Measurements from ENCODE around the gene VANGL2.

Gene VANGL2

DNA sequence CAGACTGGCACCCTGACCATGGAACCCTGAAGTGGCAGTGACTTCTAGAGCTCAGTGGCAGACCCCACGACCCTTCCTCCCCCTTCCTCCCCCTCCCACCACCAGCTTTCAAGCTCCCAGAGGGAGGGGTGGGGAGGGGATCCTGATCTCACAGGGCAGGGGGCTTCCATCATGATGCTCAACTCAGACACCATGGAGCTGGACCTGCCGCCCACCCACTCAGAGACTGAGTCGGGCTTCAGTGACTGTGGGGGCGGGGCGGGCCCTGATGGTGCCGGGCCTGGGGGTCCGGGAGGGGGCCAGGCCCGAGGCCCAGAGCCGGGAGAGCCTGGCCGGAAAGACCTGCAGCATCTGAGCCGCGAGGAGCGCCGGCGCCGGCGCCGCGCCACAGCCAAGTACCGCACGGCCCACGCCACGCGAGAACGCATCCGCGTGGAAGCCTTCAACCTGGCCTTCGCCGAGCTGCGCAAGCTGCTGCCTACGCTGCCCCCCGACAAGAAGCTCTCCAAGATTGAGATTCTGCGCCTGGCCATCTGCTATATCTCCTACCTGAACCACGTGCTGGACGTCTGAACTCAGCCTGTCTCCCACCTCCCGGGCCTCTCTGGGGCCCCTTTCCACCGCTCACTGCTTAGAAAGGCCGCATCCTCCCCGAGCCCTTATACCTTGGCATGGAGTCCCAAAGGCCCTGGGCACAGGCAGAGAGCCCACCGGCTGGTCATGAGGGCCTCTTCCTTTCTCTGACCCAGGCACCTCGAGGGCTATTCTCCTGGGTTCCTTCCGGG, 29.6 kb upstream of the VANGL2 start:
- Histone ChIP-seq H3K79me2 (ENCODE audit: insufficient read depth, low read length) (no peaks in the 10 kb centered on the region), H4K20me1 (ENCODE audit: insufficient read depth, low read length) (no peaks in the 10 kb centered on the region), H3K4me3 (ENCODE audit: low read depth, low read length, poor library complexity, severe bottlenecking) (no peak overlapping the region), H2AFZ (ENCODE audit: low read length) (no peak overlapping the region), H3F3A (ENCODE audit: insufficient read depth, low read length) (no peaks in the 10 kb centered on the region), H3K36me3 (ENCODE audit: insufficient read depth, low read length) (no peaks in the 10 kb centered on the region), H3K9me3 (ENCODE audit: low read length) (no peaks in the 10 kb centered on the region), H3K27ac (ENCODE audit: low read depth, low read length, poor library complexity, severe bottlenecking) (no peak overlapping the region), H3K4me1 (ENCODE audit: insufficient read depth, low read length, severe bottlenecking) (peaks cover 6% of the 10 kb centered on the region), H3K27me3 (ENCODE audit: insufficient read depth, low read length) (no peaks in the 10 kb centered on the region), H3K9me2 (ENCODE audit: low read depth, low read length) (no peaks in the 10 kb centered on the region), H3K9ac (ENCODE audit: low read length) (no peak overlapping the region), H3K4me2 (ENCODE audit: low read length) (no peak overlapping the region)
- TF ChIP-seq, protein P1, sequence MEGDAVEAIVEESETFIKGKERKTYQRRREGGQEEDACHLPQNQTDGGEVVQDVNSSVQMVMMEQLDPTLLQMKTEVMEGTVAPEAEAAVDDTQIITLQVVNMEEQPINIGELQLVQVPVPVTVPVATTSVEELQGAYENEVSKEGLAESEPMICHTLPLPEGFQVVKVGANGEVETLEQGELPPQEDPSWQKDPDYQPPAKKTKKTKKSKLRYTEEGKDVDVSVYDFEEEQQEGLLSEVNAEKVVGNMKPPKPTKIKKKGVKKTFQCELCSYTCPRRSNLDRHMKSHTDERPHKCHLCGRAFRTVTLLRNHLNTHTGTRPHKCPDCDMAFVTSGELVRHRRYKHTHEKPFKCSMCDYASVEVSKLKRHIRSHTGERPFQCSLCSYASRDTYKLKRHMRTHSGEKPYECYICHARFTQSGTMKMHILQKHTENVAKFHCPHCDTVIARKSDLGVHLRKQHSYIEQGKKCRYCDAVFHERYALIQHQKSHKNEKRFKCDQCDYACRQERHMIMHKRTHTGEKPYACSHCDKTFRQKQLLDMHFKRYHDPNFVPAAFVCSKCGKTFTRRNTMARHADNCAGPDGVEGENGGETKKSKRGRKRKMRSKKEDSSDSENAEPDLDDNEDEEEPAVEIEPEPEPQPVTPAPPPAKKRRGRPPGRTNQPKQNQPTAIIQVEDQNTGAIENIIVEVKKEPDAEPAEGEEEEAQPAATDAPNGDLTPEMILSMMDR (IDR thresholded peaks at IDR 0.05; ENCODE audit: low read length): no peak
- TF ChIP-seq EZH2 (IDR thresholded peaks at IDR 0.05; ENCODE audit: borderline replicate concordance, low read length): no peak

DNA sequence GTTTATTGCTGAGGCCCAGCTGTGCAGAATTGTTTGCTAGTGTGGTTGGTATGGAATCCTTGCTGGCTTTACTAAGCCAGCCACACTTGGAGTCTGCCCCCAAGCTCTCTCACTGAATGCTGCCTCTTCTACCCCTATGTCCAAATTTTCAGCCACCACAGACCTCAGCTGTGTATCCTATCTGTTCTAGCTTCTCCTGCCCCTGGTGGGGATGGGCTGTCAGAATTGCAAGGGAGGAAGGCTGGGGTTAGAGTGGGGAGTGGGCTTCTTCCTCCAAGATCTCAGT, 29.1 kb upstream of the VANGL2 start:
- Histone ChIP-seq H3K79me2 (ENCODE audit: insufficient read depth, low read length) (no peaks in the 10 kb centered on the region), H2AFZ (ENCODE audit: low read length) (no peak overlapping the region), H3K4me1 (ENCODE audit: insufficient read depth, low read length, severe bottlenecking) (peaks cover 12% of the 10 kb centered on the region), H3F3A (ENCODE audit: insufficient read depth, low read length) (no peaks in the 10 kb centered on the region), H3K36me3 (ENCODE audit: insufficient read depth, low read length) (no peaks in the 10 kb centered on the region), H4K20me1 (ENCODE audit: insufficient read depth, low read length) (no peaks in the 10 kb centered on the region), H3K9me3 (ENCODE audit: low read length) (no peaks in the 10 kb centered on the region), H3K9me2 (ENCODE audit: low read depth, low read length) (no peaks in the 10 kb centered on the region), H3K27ac (ENCODE audit: low read depth, low read length, poor library complexity, severe bottlenecking) (no peak overlapping the region), H3K4me3 (ENCODE audit: low read depth, low read length, poor library complexity, severe bottlenecking) (no peak overlapping the region), H3K4me2 (ENCODE audit: low read length) (no peak overlapping the region), H3K27me3 (ENCODE audit: insufficient read depth, low read length) (no peaks in the 10 kb centered on the region), H3K9ac (ENCODE audit: low read length) (no peak overlapping the region)
- TF ChIP-seq EZH2 (IDR thresholded peaks at IDR 0.05; ENCODE audit: borderline replicate concordance, low read length): no peak
- TF ChIP-seq, protein P1 (IDR thresholded peaks at IDR 0.05; ENCODE audit: low read length): no peak

DNA sequence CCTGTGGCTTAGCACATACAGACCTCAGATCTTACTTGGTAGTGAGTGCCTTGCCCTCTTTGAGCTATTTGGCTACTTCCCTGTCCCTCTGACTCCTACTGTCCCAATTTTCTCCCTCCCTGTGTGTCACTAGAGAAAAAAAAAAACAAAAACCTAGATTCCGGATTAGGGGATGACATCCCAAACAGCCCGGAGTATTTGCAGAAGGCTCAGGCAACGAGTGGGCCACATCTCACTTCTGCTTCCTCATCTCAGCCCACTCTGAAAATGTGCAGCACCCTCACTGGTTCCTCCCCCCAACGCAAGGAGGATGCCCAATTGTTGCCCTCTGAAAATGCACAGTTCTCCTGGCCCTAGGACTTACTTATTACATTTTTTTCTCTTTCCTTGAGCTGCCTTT, 28.6 kb upstream of the VANGL2 start:
- no peak overlapping the region for H3K4me3 ChIP-seq (ENCODE audit: low read depth, low read length, poor library complexity, severe bottlenecking)
- no peaks in the 10 kb centered on the region for H3K27me3 ChIP-seq (ENCODE audit: insufficient read depth, low read length)
- H4K20me1 ChIP-seq (ENCODE audit: insufficient read depth, low read length): no peaks in the 10 kb centered on the region
- H3K27ac ChIP-seq (ENCODE audit: low read depth, low read length, poor library complexity, severe bottlenecking): no peak overlapping the region
- H3K4me2 ChIP-seq (ENCODE audit: low read length): no peak overlapping the region
- no peaks in the 10 kb centered on the region for H3F3A ChIP-seq (ENCODE audit: insufficient read depth, low read length)
- H3K9me2 ChIP-seq (ENCODE audit: low read depth, low read length): no peaks in the 10 kb centered on the region
- H3K9ac ChIP-seq (ENCODE audit: low read length): no peak overlapping the region
- no peaks in the 10 kb centered on the region for H3K79me2 ChIP-seq (ENCODE audit: insufficient read depth, low read length)
- H3K9me3 ChIP-seq (ENCODE audit: low read length): no peaks in the 10 kb centered on the region
- peaks cover 16% of the 10 kb centered on the region for H3K4me1 ChIP-seq (ENCODE audit: insufficient read depth, low read length, severe bottlenecking)
- TF ChIP-seq EZH2 (IDR thresholded peaks at IDR 0.05; ENCODE audit: borderline replicate concordance, low read length): no peak
- TF ChIP-seq, protein P1 (IDR thresholded peaks at IDR 0.05; ENCODE audit: low read length): no peak
- H3K36me3 ChIP-seq (ENCODE audit: insufficient read depth, low read length): no peaks in the 10 kb centered on the region
- no peak overlapping the region for H2AFZ ChIP-seq (ENCODE audit: low read length)

Data from OCI-LY1 (cell line).